ENCODE measurements around the gene CAMK2B.

CAMK2B gene

DNA sequence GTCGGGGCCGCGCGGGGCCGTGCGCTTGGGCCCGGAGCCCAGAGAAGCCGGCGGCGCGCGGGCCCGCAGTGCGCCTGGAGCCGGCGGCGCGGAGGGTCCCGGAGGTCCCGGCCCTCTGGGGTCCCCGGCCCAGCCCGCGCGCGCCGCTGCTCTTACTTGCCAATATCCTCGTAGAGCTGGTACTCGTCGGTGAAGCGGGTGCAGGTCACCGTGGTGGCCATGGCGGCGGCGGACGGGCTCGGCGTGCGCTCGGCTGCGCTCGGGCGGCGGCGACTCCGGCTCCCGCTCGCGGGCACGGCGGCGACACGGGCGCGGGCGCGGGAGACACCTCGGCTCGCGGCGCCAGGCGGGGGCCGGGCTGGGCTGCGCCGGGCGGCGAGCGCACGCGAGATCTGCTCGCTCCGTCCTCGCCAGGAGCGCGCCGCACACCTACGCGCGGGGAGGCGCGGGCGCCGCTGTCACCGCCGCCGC lies at the start of gene CAMK2B:
TSS of gene CAMK2B (minus strand) at position 394 of the 471 bp plus-strand sequence. CDS start at position 221, 173 bp downstream.
- DNase-seq, result peak; percentile 24

DNA sequence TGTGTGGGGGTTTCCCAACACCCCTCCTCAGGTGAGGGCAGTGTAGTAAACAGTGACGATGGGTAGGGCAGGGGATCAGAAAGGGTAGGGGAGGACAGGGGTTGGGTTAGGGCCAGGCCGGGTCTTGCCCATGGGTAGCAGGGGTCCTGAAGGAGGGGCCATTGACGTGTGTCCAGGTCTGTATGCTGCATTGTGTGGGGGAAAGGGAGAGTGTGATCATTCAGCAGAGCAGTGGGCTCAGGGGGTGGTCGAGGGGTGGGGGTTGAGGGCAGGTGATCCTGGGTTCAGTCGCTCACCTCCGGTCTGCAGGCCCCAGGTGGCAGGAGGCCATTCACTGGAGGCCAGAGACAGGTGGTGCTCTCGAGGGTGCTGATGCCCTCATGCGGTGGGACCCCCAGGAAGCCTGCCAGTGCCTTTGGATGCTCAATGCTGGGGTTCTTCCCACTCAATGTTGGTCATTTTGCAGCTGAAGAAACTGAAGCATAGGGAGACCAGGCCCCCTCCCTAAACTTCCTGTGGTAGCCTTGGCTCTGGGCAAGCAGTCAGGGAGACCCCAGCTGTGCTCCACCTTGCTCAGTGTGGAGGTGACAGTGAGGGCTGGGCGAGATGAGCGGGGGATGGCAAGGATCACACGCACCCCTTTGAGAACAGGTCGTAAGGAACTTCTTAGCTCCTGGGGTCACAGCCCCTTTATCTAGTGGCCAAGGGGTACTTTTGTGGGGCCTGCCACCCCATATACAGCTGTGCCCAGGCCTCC lies 48.8 kb upstream of the CAMK2B start:
- DNase-seq, result no peak

DNA sequence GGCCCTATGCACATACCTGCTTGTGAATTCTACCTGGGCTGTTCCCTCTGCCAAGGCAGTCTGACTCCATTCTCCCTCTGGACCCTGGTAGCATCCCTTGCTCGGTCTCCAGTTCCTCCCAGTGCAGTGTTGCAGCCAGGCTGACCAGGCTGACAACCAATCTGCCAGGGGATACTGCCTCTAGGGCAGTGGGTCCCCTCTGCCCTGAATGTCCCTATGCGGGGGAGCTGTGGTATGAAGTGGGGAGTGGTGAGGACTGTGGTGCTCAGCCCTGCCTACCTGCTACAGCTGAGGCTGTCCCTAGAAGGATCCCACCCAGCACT lies 48.0 kb upstream of the CAMK2B start:
- DNase-seq, result no peak

- DNase-seq, result no peak
These were observed 47.4 kb upstream of the CAMK2B start for GRCh38 chr7:44372560-44373417.

- DNase-seq, result no peak
These were observed 43.5 kb upstream of the CAMK2B start for GRCh38 chr7:44368885-44369284.

- no peak for DNase-seq
These were observed 43.1 kb upstream of the CAMK2B start for GRCh38 chr7:44368455-44368854.

DNA sequence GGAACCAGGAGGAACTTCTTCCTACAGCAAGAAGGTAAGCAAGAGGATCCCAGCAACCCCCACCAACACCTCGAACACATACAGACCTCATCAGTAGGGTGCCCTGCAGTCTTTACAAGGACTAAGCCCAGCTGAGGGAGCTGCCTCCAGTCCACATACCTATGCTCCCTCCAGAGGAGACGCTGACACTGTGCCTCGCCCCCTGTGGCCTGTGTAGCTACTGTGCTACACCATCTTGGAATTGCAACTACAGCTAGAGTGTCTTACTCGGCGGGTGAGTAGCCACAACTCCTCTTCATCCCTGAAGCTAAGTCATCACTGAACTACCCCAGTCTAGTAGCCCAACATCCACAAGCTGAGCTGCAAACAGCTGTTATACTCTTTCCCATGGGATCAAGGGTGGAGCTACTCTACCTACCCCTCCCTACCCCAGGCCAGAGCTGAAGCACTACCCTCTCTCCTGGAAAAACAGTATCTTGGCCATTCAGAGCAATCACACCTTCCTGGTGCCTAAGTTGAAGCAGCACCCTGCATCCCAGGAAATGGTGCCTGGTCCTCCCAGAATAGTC lies 42.2 kb upstream of the CAMK2B start:
- DNase-seq, result no peak

- no peak for DNase-seq
These were observed 41.6 kb upstream of the CAMK2B start for GRCh38 chr7:44366986-44367385.

DNA sequence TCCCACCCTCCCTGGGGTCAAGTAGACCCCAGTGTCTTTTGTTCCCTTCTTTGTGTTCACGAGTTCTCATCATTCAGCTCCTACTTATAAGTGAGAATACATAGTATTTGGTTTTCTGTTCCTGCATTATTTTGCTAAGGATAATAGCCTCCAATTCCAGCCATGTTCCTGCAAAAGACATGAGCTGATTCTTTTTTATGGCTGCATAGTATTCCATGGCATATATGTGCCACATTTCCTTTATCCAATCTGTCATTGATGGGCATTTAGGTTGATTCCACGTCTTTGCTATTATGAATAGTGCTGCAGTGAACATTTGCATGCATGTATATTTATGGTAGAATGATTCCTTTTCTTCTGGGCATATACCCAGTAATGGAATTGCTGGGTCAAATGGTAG lies 28.3 kb upstream of the CAMK2B start:
- no peak for DNase-seq

- no peak for DNase-seq
These were observed 23.7 kb upstream of the CAMK2B start for GRCh38 chr7:44348851-44349781.

DNA sequence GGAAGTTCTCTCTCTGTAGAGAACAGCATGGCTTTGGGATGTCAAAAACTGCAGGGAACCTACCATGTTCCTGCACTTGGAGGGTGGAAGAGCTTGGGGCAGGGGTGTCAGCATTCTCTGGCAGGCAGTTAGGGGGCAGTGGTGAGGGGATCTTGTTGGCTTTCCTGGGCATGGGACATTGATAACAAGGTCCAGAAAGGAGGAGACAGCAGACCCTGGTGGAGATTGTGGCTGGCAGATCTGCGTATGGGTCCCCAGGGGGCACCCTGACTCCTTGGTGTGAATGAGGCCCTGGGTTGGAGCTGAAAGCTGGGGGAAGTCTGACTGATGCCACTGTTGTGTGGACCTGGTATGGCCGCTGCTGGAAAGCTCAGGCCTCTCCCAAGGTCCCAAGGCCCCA lies 22.9 kb upstream of the CAMK2B start:
- no peak for DNase-seq

DNA sequence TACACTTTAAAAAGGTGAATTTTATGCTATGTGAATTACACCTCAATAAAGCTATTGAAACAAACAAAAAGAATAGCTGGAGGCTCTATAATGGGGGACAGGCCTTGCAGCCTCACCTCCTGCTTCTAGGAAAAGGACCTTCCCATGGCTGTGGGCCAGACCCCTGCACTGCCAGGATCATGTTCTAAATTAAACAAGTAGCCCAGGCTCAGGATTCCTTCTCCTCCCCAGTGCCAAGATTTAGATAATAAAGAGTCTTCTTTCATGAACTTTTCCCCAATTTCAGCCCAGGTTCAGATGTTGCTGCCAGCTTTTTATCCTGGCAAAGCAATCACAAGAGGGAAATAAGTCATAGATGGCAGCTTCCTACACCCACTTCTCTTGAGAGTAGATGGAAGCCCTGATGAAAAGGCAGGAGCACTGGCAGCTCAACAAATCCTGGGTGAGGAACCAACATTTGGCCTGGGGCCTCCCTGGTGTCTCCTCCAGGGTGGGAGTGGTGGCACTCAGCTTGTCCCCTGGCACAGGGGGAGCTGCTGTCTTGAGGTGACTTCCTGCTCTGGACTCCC lies 22.2 kb upstream of the CAMK2B start:
- peak; percentile 14 for DNase-seq

- DNase-seq, result no peak
These were observed 20.7 kb upstream of the CAMK2B start for GRCh38 chr7:44346063-44346462.

DNA sequence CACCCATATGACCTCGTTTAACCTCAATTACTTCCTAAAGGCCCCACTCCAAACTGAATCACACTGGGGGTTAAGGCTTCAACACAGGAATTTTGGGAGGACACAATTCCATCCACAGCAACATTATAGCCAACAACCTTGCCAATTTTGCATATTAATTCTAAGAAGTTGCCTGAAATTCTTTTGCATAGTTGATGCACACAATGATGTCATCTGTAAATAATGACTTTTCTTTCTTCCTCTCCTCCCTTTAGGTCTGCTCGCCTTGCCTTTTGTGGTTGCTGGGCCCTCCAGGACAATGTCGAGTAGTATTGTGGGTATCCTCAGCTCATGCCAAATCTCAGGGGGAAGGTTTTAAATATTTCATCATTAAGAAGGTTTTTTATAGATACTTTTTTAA lies 16.0 kb upstream of the CAMK2B start:
- DNase-seq, result no peak

DNA sequence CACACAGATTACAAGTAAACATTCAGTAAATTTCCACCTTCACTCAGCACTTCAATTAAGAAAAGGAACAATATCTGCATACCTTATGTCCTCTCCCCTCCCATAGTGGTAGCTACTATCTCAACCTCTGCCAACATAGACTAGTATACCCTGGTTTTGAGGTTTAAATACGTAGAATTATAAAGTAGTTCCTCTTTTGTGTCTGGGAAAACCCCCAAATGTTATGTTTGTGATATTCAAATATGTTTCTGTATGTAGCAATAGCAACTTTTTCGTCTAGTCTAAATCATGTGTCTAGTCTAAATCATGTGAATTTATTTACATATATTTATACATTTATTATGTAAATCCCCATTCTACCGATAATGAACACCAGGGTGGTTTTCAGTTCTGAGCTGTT lies 13.2 kb upstream of the CAMK2B start:
- no peak for DNase-seq

- no peak for DNase-seq
These were observed 11.1 kb upstream of the CAMK2B start for GRCh38 chr7:44336491-44336890.

GRCh38 chr7:44335184-44335583 lies 9.8 kb upstream of the CAMK2B start:
- no peak for DNase-seq

DNA sequence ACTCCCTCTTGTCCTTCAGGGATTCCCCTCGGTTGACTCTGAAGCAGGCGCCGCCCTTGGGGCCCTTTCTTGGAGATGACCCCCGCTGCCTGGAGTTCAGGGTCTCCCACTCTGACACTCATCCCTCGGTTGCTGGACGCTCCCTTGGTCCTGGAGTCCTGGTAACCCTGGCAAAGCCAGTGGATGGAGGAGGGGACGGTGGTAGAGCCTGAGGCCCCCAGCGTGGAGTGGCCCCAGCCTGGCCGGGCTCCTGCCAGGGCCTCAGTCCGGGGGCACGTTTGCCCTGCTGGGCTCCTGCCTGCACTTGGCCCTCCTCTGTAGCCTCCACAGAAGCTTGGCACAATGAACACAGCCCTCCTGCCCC lies 9.3 kb upstream of the CAMK2B start:
- no peak for DNase-seq

- DNase-seq, result peak; percentile 28
These were observed 8.7 kb upstream of the CAMK2B start for GRCh38 chr7:44333911-44334733.

DNA sequence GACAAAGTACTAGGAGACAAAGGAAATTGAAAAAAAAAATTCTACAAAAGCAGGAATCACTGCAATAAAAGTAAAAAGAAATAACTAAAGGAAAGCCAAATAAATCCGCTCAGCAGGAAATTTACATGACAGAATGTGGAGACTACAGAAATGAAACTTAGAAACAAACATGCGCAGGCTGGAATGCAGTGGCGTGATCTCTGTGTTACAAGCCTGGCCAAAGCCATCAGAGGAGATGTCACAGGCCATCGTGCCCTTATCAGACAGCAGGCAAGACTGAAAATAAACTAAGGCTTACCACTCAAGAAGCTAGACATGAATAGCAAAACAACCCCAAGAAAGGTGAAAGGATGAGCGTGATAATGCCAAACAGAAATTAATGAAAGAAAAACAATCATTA lies 6.3 kb upstream of the CAMK2B start:
- no peak for DNase-seq

- no peak for DNase-seq
These were observed 4.9 kb upstream of the CAMK2B start for GRCh38 chr7:44330331-44330730.

- DNase-seq, result no peak
These were observed 4.5 kb upstream of the CAMK2B start for GRCh38 chr7:44329888-44330287.
